Suppressor macrophage treated with lipopolysaccharide for 4 hours (primary cell): ENCODE results near the gene AHCYL2.
"Not testable (repeated sequence)": the region's sequence is repeated elsewhere in the genome, so short reads cannot be mapped to it uniquely, and the experiment has no call there.

Source experiments
- DNase-seq: peaks from one replicate; pipeline ENCODE4 v3.0.0-alpha.2; 2020

Gene AHCYL2

GRCh38 chr7:129209067-129209926, 15.5 kb upstream of the AHCYL2 start:
- no peak for DNase-seq

GRCh38 chr7:129210256-129210988, 14.4 kb upstream of the AHCYL2 start:
- peak; percentile 83 for DNase-seq

- DNase-seq = no peak
Observed at GRCh38 chr7:129210989-129211312, 13.9 kb upstream of the AHCYL2 start.

GRCh38 chr7:129212126-129212525, 12.7 kb upstream of the AHCYL2 start:
- DNase-seq = no peak

GRCh38 chr7:129212596-129212995, 12.2 kb upstream of the AHCYL2 start:
- no peak for DNase-seq

GRCh38 chr7:129213828-129214227, 11.0 kb upstream of the AHCYL2 start:
- no peak for DNase-seq

- DNase-seq = not testable (repeated sequence)
Observed at GRCh38 chr7:129215691-129216090, 9.1 kb upstream of the AHCYL2 start.

- DNase-seq = not testable (repeated sequence)
Observed at GRCh38 chr7:129216101-129216715, 8.6 kb upstream of the AHCYL2 start.

- DNase-seq = not testable (repeated sequence)
Observed at GRCh38 chr7:129216821-129217416, 7.9 kb upstream of the AHCYL2 start.

- peak; percentile 92 for DNase-seq
Observed at GRCh38 chr7:129218514-129219062, 6.2 kb upstream of the AHCYL2 start.

- not testable (repeated sequence) for DNase-seq
Observed at GRCh38 chr7:129219166-129219565, 5.7 kb upstream of the AHCYL2 start.

GRCh38 chr7:129222064-129222463, 2.8 kb upstream of the AHCYL2 start:
- peak; percentile 33 for DNase-seq

- peak; percentile 60 for DNase-seq
Observed at GRCh38 chr7:129225206-129225930, 538 bp downstream of the AHCYL2 start.

GRCh38 chr7:129225931-129226572, 1.2 kb downstream of the AHCYL2 start:
- peak; percentile 21 for DNase-seq

- DNase-seq = no peak
Observed at GRCh38 chr7:129227646-129228578, 3.1 kb downstream of the AHCYL2 start.

GRCh38 chr7:129228633-129229032, 3.8 kb downstream of the AHCYL2 start:
- no peak for DNase-seq

GRCh38 chr7:129231666-129232065, 6.8 kb downstream of the AHCYL2 start:
- DNase-seq = no peak

GRCh38 chr7:129238546-129238945, 13.7 kb downstream of the AHCYL2 start:
- peak; percentile 39 for DNase-seq

- no peak for DNase-seq
Observed at GRCh38 chr7:129240119-129240820, 15.4 kb downstream of the AHCYL2 start.

GRCh38 chr7:129244220-129244619, 19.4 kb downstream of the AHCYL2 start:
- DNase-seq = no peak
